Sciatic nerve (tissue), 2 donors: ENCODE data around the gene HBS1L. TPM values are rescaled to one million over a fixed set of nuclear protein-coding genes. Genes with fewer than 3 reads are reported as not detected.

Source experiments
- ATAC-seq: fragments of 200-7000 bp; cut with Tn5 transposase; one replicate; pipeline ENCODE4 v1.9.1; 2020; ENCODE audit warnings: mild to moderate bottlenecking, moderate library complexity
- DNase-seq: peaks from one replicate; pipeline ENCODE4 v3.0.0-alpha.2; 2020; ENCODE audit warnings: low spot score
- intact Hi-C: fragments of 100-400 bp; cut with DNase I; formaldehyde crosslinking; loops from one replicate; pipeline ENCODE4 v1.14.2; 2022
- microRNA-seq: library from miRNA; unstranded; fragments of <30 nt; microRNA quantifications from one replicate; pipeline ENCODE4 v1.2.0, GENCODE V29; 2020
- total RNA-seq: library from RNA; stranded (reverse); fragmentation: NEBNext Ultra II Directional; extraction: Animal tissue kit (Norgen Biotek cat#: 25700); gene quantifications from one replicate; pipeline ENCODE4 v1.2.1, GENCODE V29; 2021
- donor health status: DM: no; HTN: no; CAD: no.
- donor health status: DM: no; HTN: no; CAD: no.

Gene HBS1L
- total RNA-seq, 1 donor from 2014 or later: 83.0 TPM

GRCh38 chr6:134932535-134933470, 121.8 kb downstream of the HBS1L start:
- ATAC-seq: no peak
- DNase-seq: no peak
- intact Hi-C loops: no loop called here

- intact Hi-C loops: no loop called here
- ATAC-seq (no peak), DNase-seq (no peak)
Observed at GRCh38 chr6:134932098-134932497, 122.5 kb downstream of the HBS1L start.

- no peak for ATAC-seq
- intact Hi-C loops: no loop called here
- DNase-seq: no peak
Observed at GRCh38 chr6:134930463-134930862, 124.2 kb downstream of the HBS1L start.

- no peak for ATAC-seq
- intact Hi-C loops: no loop called here
- no peak for DNase-seq
Observed at GRCh38 chr6:134928151-134928900, 126.3 kb downstream of the HBS1L start.

GRCh38 chr6:134925800-134926199, 128.8 kb downstream of the HBS1L start:
- intact Hi-C loops: no loop called here
- ATAC-seq: no peak

GRCh38 chr6:134921721-134922261, 132.8 kb downstream of the HBS1L start:
- intact Hi-C loops: no loop called here
- ATAC-seq (no peak), DNase-seq (no peak)

More at GRCh38 chr6:134925800-134926199, 128.8 kb downstream of the HBS1L start:
- no peak for DNase-seq

- intact Hi-C loops: no loop called here
Observed at GRCh38 chr6:134921276-134921675, 133.3 kb downstream of the HBS1L start.

GRCh38 chr6:134920422-134920821, 134.2 kb downstream of the HBS1L start:
- intact Hi-C loops: no loop called here
- ATAC-seq: no peak
- DNase-seq: no peak

More at GRCh38 chr6:134921276-134921675, 133.3 kb downstream of the HBS1L start:
- DNase-seq (no peak), ATAC-seq (no peak)

- DNase-seq: no peak
- intact Hi-C loops: no loop called here
- ATAC-seq: no peak
Observed at GRCh38 chr6:134918418-134918961, 136.1 kb downstream of the HBS1L start.

GRCh38 chr6:134911547-134911946, 143.1 kb downstream of the HBS1L start:
- ATAC-seq (no peak), DNase-seq (no peak)
- intact Hi-C loops: no loop called here

- no peak for DNase-seq
- intact Hi-C loops: no loop called here
- ATAC-seq: no peak
Observed at GRCh38 chr6:134910593-134910935, 144.1 kb downstream of the HBS1L start.

Small RNAs within 50 kb of the gene (microRNA-seq; reads per million reads assigned to microRNA genes)
- gene MIR3662: not detected

Other genes starting within 250 kb of the HBS1L start
- gene ALDH8A1, start 104.7 kb downstream of the HBS1L start, total RNA-seq: 3.3 TPM
- gene MYB, start 126.5 kb upstream of the HBS1L start, total RNA-seq: 0.22 TPM